Neuron (in vitro differentiated cells): ENCODE data around the gene SLX4IP.

Experiments
- H2AFZ ChIP-seq: one replicate; pipeline ENCODE4 v1.6.1; 2013; ENCODE audit warnings: low read depth, mild to moderate bottlenecking, inconsistent platforms, low read length, moderate library complexity
- H3K27me3 ChIP-seq: one replicate; pipeline ENCODE4 v1.6.1; 2013; ENCODE audit warnings: low read length; ENCODE audit not compliant: insufficient read depth
- H3K36me3 ChIP-seq: one replicate; pipeline ENCODE4 v1.6.1; 2013; ENCODE audit warnings: low read length; ENCODE audit not compliant: insufficient read depth
- H3K4me1 ChIP-seq: one replicate; pipeline ENCODE4 v1.6.1; 2013; ENCODE audit warnings: low read length; ENCODE audit not compliant: insufficient read depth
- H3K4me3 ChIP-seq: 2 replicates; pipeline ENCODE4 v1.5.1; 2013; ENCODE audit warnings: mild to moderate bottlenecking, low read length, moderate library complexity
- H3K9me3 ChIP-seq: one replicate; pipeline ENCODE4 v1.6.1; 2013; ENCODE audit warnings: low read length

The SLX4IP gene

DNA sequence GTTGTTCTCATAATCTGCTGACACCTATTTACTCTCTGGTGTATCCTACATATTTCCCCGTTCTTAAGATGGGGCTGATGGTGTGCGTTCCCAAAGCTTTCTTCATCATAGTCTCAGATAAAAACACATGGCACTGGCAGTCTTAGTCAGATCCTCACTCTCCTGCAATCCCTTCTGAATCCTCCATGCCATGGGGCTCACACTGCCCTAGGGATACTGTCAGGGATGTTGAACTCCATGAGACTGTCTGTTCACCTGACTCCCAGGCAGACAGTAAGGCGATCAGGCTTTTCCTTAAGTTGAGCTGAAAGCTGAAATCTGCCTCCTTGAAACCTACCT is 76.0 kb downstream of the SLX4IP start:
- H3K9me3 ChIP-seq: no peaks in the 10 kb centered on the region
- H2AFZ ChIP-seq: no peak overlapping the region
- no peak overlapping the region for H3K4me3 ChIP-seq
- peaks cover 3% of the 10 kb centered on the region for H3K4me1 ChIP-seq
- H3K27me3 ChIP-seq: no peaks in the 10 kb centered on the region
- H3K36me3 ChIP-seq: no peaks in the 10 kb centered on the region

DNA sequence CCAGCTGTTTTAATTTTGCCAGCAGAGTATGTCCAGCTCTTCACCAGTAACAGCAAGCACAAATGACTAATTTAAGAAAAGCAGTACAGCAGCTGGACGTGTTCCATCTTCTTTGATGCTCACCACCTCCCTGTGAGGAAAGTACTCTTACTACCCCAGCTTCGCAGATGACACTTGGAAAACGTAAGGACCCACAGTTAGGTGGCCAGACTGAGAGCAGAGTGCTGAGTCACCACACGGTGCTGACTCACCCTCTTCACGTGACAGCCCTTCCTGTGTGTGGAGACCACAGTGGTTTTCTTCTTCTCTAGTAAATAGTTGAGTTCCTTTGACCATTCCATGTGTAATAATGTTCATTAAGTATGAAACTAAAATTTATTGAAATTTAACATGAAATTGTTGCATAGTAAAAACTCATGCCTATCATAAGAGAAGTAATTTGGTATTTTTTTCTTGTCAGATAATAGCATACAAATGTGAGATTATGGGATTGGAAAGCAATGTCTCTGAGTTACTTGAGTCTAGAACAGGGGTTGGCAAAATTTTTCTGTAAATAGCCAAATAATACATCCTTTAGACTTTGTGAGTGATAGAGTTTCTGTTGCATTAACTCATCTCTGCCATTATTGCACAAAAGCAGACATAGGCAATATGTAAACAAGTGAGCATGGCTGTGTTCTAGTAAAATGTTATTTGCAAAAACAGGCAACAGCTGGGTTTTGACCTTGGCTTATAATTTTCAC is 76.6 kb downstream of the SLX4IP start:
- no peaks in the 10 kb centered on the region for H3K9me3 ChIP-seq
- H3K4me1 ChIP-seq: peaks cover 3% of the 10 kb centered on the region
- no peak overlapping the region for H2AFZ ChIP-seq
- H3K4me3 ChIP-seq: no peak overlapping the region
- H3K36me3 ChIP-seq: no peaks in the 10 kb centered on the region
- H3K27me3 ChIP-seq: no peaks in the 10 kb centered on the region

DNA sequence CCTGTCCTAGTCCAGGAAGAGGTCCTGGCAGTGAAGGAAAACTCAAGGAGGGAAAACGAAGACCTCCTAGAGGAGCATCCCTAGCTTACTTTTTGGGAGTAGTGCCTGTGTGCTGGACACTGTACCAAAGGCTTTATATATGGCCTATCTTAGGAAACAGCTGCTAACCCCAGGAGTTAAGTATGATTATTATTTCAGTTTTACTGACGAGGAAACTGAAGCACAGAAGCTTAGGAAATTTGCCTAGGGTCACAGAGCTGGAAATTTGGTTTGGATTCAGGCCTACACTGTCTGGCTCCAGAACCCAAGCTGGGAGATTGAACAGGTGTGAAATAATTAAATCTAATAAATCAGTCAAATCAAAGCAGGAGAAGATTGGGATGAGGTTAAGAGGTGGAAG is 78.0 kb downstream of the SLX4IP start:
- H3K36me3 ChIP-seq: no peaks in the 10 kb centered on the region
- no peaks in the 10 kb centered on the region for H3K9me3 ChIP-seq
- no peak overlapping the region for H2AFZ ChIP-seq
- H3K4me3 ChIP-seq: no peak overlapping the region
- peaks cover 10% of the 10 kb centered on the region for H3K4me1 ChIP-seq
- no peaks in the 10 kb centered on the region for H3K27me3 ChIP-seq

GRCh38 chr20:10513931-10514575 is 78.9 kb downstream of the SLX4IP start:
- no peaks in the 10 kb centered on the region for H3K27me3 ChIP-seq
- H2AFZ ChIP-seq: no peak overlapping the region
- H3K4me1 ChIP-seq: peaks cover 10% of the 10 kb centered on the region
- H3K4me3 ChIP-seq: no peak overlapping the region
- H3K9me3 ChIP-seq: no peaks in the 10 kb centered on the region
- no peaks in the 10 kb centered on the region for H3K36me3 ChIP-seq

DNA sequence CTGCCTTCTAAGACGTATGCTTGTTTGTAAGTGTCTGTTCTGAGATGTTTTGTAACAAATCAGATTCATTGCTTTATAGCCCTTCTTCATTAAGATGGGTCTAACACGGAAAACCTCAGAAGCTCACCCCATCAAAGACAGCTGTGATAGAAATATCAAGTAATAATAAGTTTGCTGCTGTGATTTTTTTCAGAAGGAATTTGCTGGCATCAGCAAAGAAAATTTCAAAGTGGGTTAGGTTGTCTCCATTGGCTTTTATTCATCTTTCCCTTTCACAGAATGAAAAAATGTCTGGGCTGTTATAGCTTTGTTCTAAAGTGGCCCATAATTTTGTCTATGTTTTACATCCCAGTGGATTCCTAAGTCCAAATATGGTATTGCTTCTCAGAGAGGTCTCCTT is 81.4 kb downstream of the SLX4IP start:
- no peak overlapping the region for H2AFZ ChIP-seq
- H3K4me1 ChIP-seq: peaks cover 18% of the 10 kb centered on the region
- H3K27me3 ChIP-seq: no peaks in the 10 kb centered on the region
- H3K4me3 ChIP-seq: no peak overlapping the region
- H3K36me3 ChIP-seq: no peaks in the 10 kb centered on the region
- H3K9me3 ChIP-seq: no peaks in the 10 kb centered on the region

- Histone ChIP-seq H3K9me3 (no peaks in the 10 kb centered on the region), H3K4me1 (peaks cover 27% of the 10 kb centered on the region), H3K4me3 (no peak overlapping the region), H3K27me3 (no peaks in the 10 kb centered on the region), H2AFZ (no peak overlapping the region), H3K36me3 (no peaks in the 10 kb centered on the region)
Observed at GRCh38 chr20:10519361-10520046, 84.4 kb downstream of the SLX4IP start.

DNA sequence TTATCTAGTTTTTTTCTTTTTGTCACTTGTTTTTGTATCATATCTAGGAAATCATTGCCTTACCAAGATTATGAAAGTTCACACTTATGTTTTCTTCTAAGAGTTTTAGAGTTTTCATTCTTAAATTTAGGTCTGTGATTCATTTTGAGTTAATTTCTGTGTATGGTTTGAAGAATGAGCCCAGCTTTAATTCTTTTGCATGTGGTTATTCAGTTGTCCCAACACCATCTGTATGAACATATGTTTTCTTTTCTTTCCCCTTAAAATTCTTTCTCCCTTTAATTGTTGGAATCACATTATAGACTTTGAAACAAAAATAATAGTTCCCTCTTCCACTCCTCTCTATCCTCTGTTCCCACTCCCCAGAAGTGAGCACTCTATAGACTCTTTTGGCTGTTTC is 85.4 kb downstream of the SLX4IP start:
- Histone ChIP-seq H3K27me3 (no peaks in the 10 kb centered on the region), H3K4me3 (no peak overlapping the region), H3K4me1 (peaks cover 31% of the 10 kb centered on the region), H2AFZ (no peak overlapping the region), H3K36me3 (no peaks in the 10 kb centered on the region), H3K9me3 (no peaks in the 10 kb centered on the region)

DNA sequence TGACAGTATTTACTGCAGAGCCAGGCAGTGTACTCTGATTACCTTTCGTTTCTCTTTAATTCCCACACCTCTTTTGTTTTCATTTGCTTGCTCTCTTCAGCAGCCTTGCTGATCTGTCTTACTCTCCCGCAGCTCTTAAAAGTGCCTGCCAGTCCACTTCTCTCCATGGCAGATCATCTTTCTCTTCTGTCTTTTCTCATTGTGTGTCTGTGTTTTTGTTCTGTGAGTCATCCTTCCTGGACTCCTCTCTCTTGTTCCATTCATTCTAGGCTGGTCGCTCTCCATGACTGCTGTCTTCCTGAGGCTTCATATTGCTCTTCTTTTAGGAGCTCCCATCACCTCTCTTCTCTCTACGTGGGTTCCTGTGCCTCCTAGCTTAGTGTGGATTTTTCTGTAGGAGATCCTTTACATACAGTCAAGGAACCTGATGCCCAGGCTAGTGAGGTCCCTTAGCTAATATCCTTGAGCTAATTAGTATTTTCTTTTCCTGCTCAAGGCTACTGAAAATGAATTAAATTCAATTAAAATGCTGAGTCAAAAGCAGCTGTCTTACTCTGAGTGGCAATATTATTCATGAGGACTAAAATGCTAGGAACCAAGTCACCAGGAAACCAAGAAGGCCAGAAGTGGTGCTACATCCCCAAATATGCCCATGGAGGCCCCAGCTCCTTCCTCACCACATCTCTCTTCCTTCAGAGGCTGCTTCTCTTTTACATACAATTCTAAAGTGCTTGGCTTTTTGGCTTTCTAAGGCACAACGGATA is 86.1 kb downstream of the SLX4IP start:
- no peaks in the 10 kb centered on the region for H3K36me3 ChIP-seq
- H3K4me1 ChIP-seq: peaks cover 33% of the 10 kb centered on the region
- no peak overlapping the region for H2AFZ ChIP-seq
- no peak overlapping the region for H3K4me3 ChIP-seq
- no peaks in the 10 kb centered on the region for H3K27me3 ChIP-seq
- no peaks in the 10 kb centered on the region for H3K9me3 ChIP-seq

GRCh38 chr20:10521836-10522235 is 86.7 kb downstream of the SLX4IP start:
- Histone ChIP-seq H3K4me1 (peaks cover 33% of the 10 kb centered on the region), H3K36me3 (no peaks in the 10 kb centered on the region), H3K9me3 (no peaks in the 10 kb centered on the region), H3K4me3 (no peak overlapping the region), H2AFZ (no peak overlapping the region), H3K27me3 (no peaks in the 10 kb centered on the region)

- Histone ChIP-seq H3K4me3 (no peak overlapping the region), H3K4me1 (peaks cover 29% of the 10 kb centered on the region), H2AFZ (no peak overlapping the region), H3K36me3 (no peaks in the 10 kb centered on the region), H3K27me3 (no peaks in the 10 kb centered on the region), H3K9me3 (no peaks in the 10 kb centered on the region)
Observed at GRCh38 chr20:10522328-10522727, 87.2 kb downstream of the SLX4IP start.

DNA sequence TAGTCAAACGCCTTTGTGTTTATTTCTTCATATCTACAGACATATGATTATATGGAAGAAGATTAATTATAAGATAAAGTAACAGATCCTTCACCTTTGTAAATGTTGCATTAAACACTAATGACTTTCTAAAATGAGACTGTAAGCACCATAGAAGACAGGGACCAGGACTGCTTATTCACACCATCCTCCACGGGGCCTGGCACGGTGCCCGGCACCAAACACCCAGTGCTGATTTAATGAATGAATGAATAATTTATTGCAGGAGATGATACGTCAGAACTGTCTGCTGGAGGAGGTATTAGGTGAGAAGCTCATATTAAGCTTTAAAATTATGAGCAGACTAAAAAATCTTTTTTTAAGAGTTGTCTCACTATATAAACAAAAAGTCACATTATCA is 88.3 kb downstream of the SLX4IP start:
- no peak overlapping the region for H2AFZ ChIP-seq
- peaks cover 27% of the 10 kb centered on the region for H3K4me1 ChIP-seq
- H3K36me3 ChIP-seq: no peaks in the 10 kb centered on the region
- H3K4me3 ChIP-seq: no peak overlapping the region
- H3K9me3 ChIP-seq: no peaks in the 10 kb centered on the region
- H3K27me3 ChIP-seq: no peaks in the 10 kb centered on the region

DNA sequence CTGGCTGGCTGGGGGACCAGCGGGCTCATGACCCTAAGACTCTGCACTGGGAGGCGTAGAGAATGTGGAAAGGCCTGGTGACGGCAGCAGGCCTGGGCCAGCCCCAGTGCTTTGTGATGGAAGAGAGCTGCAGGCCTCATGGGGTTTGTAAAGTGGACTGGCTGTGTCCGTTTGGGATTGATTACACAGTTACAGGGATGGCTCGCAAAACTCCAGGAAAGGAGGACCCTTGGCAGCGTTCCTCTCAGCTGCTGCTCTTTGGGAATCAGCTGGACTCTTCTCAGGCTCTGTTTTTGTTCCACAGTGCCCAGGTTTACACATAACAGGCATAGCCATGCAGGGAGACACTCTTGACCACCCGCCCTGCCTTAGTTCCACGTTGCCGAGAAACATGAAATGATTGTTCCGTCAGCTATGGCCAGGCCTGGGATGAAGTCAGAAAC is 89.0 kb downstream of the SLX4IP start:
- no peaks in the 10 kb centered on the region for H3K27me3 ChIP-seq
- H3K4me3 ChIP-seq: no peak overlapping the region
- no peak overlapping the region for H2AFZ ChIP-seq
- H3K36me3 ChIP-seq: no peaks in the 10 kb centered on the region
- peaks cover 27% of the 10 kb centered on the region for H3K4me1 ChIP-seq
- no peaks in the 10 kb centered on the region for H3K9me3 ChIP-seq

GRCh38 chr20:10524643-10525042 is 89.5 kb downstream of the SLX4IP start:
- Histone ChIP-seq H3K36me3 (no peaks in the 10 kb centered on the region), H2AFZ (no peak overlapping the region), H3K9me3 (no peaks in the 10 kb centered on the region), H3K4me1 (peaks cover 27% of the 10 kb centered on the region), H3K27me3 (no peaks in the 10 kb centered on the region), H3K4me3 (no peak overlapping the region)
